SK-N-SH (cell line): ENCODE measurements around the gene FCN3.
A peak's percentile ranks its signal among the peaks of the same experiment; 100 is the strongest.

ENCODE experiments used
- CTCF ChIP-seq: fragments of 200-600 bp; sonication (generic); IDR thresholded peaks from 2 replicates; pipeline ENCODE4 v1.6.1; 2017; ENCODE audit warnings: antibody characterized with exemption, mild to moderate bottlenecking, moderate library complexity
- EP300 ChIP-seq, 2 experiments: IDR thresholded peaks; 2 replicates each; pipeline versions ENCODE4 v1.4.0 to v1.6.1; 2012; ENCODE audit warnings: borderline replicate concordance in 1 of 2, low read depth in 1 of 2, low read length in 1 of 2
- EZH2phosphoT487 ChIP-seq: fragments of 200-600 bp; sonication (generic); IDR thresholded peaks from 2 replicates; pipeline ENCODE4 v1.6.1; 2017; ENCODE audit warnings: low read depth, mixed run types, mild to moderate bottlenecking, antibody characterized with exemption, moderate library complexity, borderline replicate concordance
- FOXJ3 ChIP-seq: sonication (generic); formaldehyde crosslinking; IDR thresholded peaks from 2 replicates; pipeline ENCODE4 v1.5.1; 2020; ENCODE audit warnings: mild to moderate bottlenecking, missing genetic modification reagents
- FOXM1 ChIP-seq: IDR thresholded peaks from 2 replicates; pipeline ENCODE4 v1.4.0; 2012; ENCODE audit warnings: low read depth, mild to moderate bottlenecking
- GABPA ChIP-seq: IDR thresholded peaks from 2 replicates; pipeline ENCODE4 v1.4.0; 2012; ENCODE audit warnings: low read depth, mild to moderate bottlenecking
- JUND ChIP-seq: IDR thresholded peaks from 2 replicates; pipeline ENCODE4 v1.4.0; 2012
- NFIC ChIP-seq: IDR thresholded peaks from 2 replicates; pipeline ENCODE4 v1.4.0; 2012; ENCODE audit warnings: borderline replicate concordance
- POLR2AphosphoS5 ChIP-seq: IDR thresholded peaks from 2 replicates; pipeline ENCODE4 v1.6.1; 2012; ENCODE audit warnings: low read depth, low read length
- RAD21 ChIP-seq: IDR thresholded peaks from 2 replicates; pipeline ENCODE4 v1.6.1; 2012; ENCODE audit warnings: mild to moderate bottlenecking, low read length
- SIN3A ChIP-seq: IDR thresholded peaks from 2 replicates; pipeline ENCODE4 v1.6.1; 2012; ENCODE audit warnings: low read depth, mild to moderate bottlenecking, low read length, moderate library complexity, borderline replicate concordance
- USF1 ChIP-seq: IDR thresholded peaks from 2 replicates; pipeline ENCODE4 v1.4.0; 2012; ENCODE audit warnings: low read depth, borderline replicate concordance
- USF2 ChIP-seq: fragments of 150-350 bp; IDR thresholded peaks from 2 replicates; pipeline ENCODE4 v1.6.1; 2017; ENCODE audit warnings: antibody characterized with exemption, low read length, low read depth, borderline replicate concordance
- ZBTB33 ChIP-seq: IDR thresholded peaks from 2 replicates; pipeline ENCODE4 v1.4.0; 2012; ENCODE audit warnings: low read depth, borderline replicate concordance

- TF ChIP-seq CTCF, result peak; percentile 64
- TF ChIP-seq USF2, result 0 out of 2 replicates have a peak, but pooled peaks have one; percentile 29
- TF ChIP-seq NFIC, result no peak
- TF ChIP-seq EP300 (IDR thresholded peaks at IDR 0.05; ENCODE audit: borderline replicate concordance in 1 of 2, low read depth in 1 of 2, low read length in 1 of 2), result no peak
- no peak for TF ChIP-seq POLR2AphosphoS5
- peak; percentile 58; the same call in 1 of the 2 replicates for TF ChIP-seq FOXM1
- TF ChIP-seq ZBTB33, result no peak
- no peak for TF ChIP-seq USF1
- no peak for TF ChIP-seq SIN3A
- TF ChIP-seq RAD21, result peak; percentile 45
- TF ChIP-seq GABPA, result no peak
- TF ChIP-seq JUND, result no peak; the same call in 1 of the 2 replicates
- no peak for TF ChIP-seq FOXJ3 (CRISPR knock-in tag)
- no peak for TF ChIP-seq EZH2phosphoT487
Observed at GRCh38 chr1:27392096-27392777, 17.6 kb upstream of the FCN3 start, which contains the start of gene GPR3.
